K562 treated with DMSO at 1 percent for 12 hours (cell line): ENCODE data around the gene CEP78. TPM values are rescaled to one million over a fixed set of nuclear protein-coding genes. Genes with fewer than 3 reads are reported as not detected.

Source experiments
- total RNA-seq: library from RNA; unstranded; fragments of 300-600 nt; gene quantifications from 2 replicates; pipeline ENCODE4 v1.2.3, GENCODE V29; 2022; ENCODE audit not compliant: insufficient read depth

CEP78 gene
- 5.0 and 14.4 TPM in 2 replicates for total RNA-seq

GRCh38 chr9:78235762-78236550, at the start of gene CEP78:
TSS of gene CEP78 (plus strand) at chr9:78236075. CDS start at chr9:78236351, 276 bp downstream.

GRCh38 chr9:78296893-78297671, 61.2 kb downstream of the CEP78 start, which contains the start of gene PSAT1:
TSS of gene PSAT1 (plus strand) at chr9:78297125. CDS start at chr9:78297211, 86 bp downstream.

Other genes starting within 250 kb of the CEP78 start
- 2.1 and 15.8 TPM in 2 replicates for gene GNAQ, start 204.3 kb upstream of the CEP78 start, total RNA-seq
- gene PSAT1, start 61.0 kb downstream of the CEP78 start, total RNA-seq: 111 and 229 TPM in 2 replicates